ENCODE measurements around the gene SPTY2D1. TPM values are rescaled to one million over a fixed set of nuclear protein-coding genes. Genes with fewer than 3 reads are reported as not detected.
A peak's percentile ranks its signal among the peaks of the same experiment; 100 is the strongest.
"Not testable (repeated sequence)": the region's sequence is repeated elsewhere in the genome, so short reads cannot be mapped to it uniquely, and the experiment has no call there.

Gene SPTY2D1
- total and polyA plus RNA-seq, 12 donors = 2.5 to 44.5 (median 18.6) TPM

GRCh38 chr11:18600915-18601569, 33.1 kb downstream of the SPTY2D1 start:
- DNase-seq = no peak
- Histone ChIP-seq H3K4me1 (replicated peaks in 1 of 2) (no peaks in the 10 kb centered on the region), H3K27ac (no peak overlapping the region), H3K9me3 (replicated peaks in 1 of 3) (no peaks in the 10 kb centered on the region), H3K36me3 (replicated peaks in 1 of 2) (peaks cover 0 to 7% of the 10 kb centered on the region in 2 donors), H3K4me3 (no peak overlapping the region), H3K27me3 (no peaks in the 10 kb centered on the region)
- intact Hi-C loops (cut with DNase I) = no loop called here
- 92 to 97% (median 95%) methylated on average over 4 of the region's 4 CpGs for WGBS, 4 donors
- TF ChIP-seq POLR2A (IDR thresholded peaks at IDR 0.05) = no peak
- TF ChIP-seq, protein P1, sequence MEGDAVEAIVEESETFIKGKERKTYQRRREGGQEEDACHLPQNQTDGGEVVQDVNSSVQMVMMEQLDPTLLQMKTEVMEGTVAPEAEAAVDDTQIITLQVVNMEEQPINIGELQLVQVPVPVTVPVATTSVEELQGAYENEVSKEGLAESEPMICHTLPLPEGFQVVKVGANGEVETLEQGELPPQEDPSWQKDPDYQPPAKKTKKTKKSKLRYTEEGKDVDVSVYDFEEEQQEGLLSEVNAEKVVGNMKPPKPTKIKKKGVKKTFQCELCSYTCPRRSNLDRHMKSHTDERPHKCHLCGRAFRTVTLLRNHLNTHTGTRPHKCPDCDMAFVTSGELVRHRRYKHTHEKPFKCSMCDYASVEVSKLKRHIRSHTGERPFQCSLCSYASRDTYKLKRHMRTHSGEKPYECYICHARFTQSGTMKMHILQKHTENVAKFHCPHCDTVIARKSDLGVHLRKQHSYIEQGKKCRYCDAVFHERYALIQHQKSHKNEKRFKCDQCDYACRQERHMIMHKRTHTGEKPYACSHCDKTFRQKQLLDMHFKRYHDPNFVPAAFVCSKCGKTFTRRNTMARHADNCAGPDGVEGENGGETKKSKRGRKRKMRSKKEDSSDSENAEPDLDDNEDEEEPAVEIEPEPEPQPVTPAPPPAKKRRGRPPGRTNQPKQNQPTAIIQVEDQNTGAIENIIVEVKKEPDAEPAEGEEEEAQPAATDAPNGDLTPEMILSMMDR (IDR thresholded peaks at IDR 0.05) = no peak

DNA sequence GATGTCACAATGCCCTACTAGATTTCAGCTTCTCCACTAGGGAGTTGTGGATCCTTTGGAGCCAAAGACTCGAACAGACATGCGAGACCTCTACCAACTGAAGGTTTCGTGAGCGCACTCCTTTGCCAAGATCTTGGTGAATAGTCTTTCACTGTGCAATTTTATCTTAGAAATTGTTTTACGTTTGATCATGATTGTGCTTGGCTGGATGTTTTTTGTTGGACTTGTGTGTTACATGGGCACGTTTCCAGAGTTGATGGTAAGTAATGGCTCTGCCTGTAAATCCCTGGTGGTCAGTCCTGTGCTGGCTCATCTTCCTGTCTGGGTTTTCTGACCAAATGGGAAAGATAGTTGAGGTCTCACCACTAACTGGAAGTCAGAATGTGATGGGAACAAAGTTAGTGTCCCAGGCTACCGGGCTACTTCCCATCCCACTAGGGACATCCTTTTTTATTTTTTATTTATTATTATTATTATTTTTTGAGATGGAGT, 34.4 kb downstream of the SPTY2D1 start, which contains the start of gene MISFA:
Gene MISFA, plus strand, starts transcription at position 51 of the 492 bp plus-strand sequence. Its CDS starts 140 bp downstream, at position 191.
- Histone ChIP-seq H3K27ac (no peak within 1 kb of the TSS), H3K9me3 (replicated peaks in 1 of 3) (no peaks in the 10 kb centered on the region), H3K36me3 (replicated peaks in 1 of 2) (peaks cover 0 to 4% of the 10 kb centered on the region in 2 donors), H3K27me3 (no peaks in the 10 kb centered on the region), H3K4me1 (replicated peaks in 1 of 2) (no peaks in the 10 kb centered on the region), H3K4me3 (no peak within 1 kb of the TSS)
- TF ChIP-seq POLR2A (IDR thresholded peaks at IDR 0.05) = no peak
- no peak for DNase-seq
- 90 to 93% (median 92%) methylated on average over 7 of the region's 7 CpGs for WGBS, 4 donors
- intact Hi-C loops (cut with DNase I) = no loop called here

GRCh38 chr11:18594999-18595749, 39.0 kb downstream of the SPTY2D1 start:
- intact Hi-C loops (cut with DNase I) = no loop called here

GRCh38 chr11:18594088-18594487, 40.1 kb downstream of the SPTY2D1 start:
- H3K4me1 ChIP-seq (replicated peaks in 1 of 2) = peaks cover 26 to 34% of the 10 kb centered on the region in 2 donors
- H3K27me3 ChIP-seq; intact Hi-C loops (cut with DNase I); H3K27ac ChIP-seq; H3K36me3 ChIP-seq (replicated peaks in 1 of 2); DNase-seq; H3K4me3 ChIP-seq; H3K9me3 ChIP-seq (replicated peaks in 1 of 3): not testable (repeated sequence)
- 84 to 98% (median 92%) methylated on average over 5 of the region's 5 CpGs for WGBS, 4 donors

More at GRCh38 chr11:18594999-18595749, 39.0 kb downstream of the SPTY2D1 start:
- Histone ChIP-seq H3K9me3 (replicated peaks in 1 of 3) (no peaks in the 10 kb centered on the region), H3K4me1 (replicated peaks in 1 of 2) (peaks cover 15 to 24% of the 10 kb centered on the region in 2 donors), H3K4me3 (no peak overlapping the region), H3K27me3 (no peaks in the 10 kb centered on the region), H3K27ac (peak overlapping the region in 1 of 5 donors; percentile 27), H3K36me3 (replicated peaks in 1 of 2) (peaks cover 0 to 4% of the 10 kb centered on the region in 2 donors)
- WGBS, 4 donors = 46 to 64% (median 59%) methylated on average over 4 to 5 of the region's 5 CpGs
- TF ChIP-seq, protein P1 (IDR thresholded peaks at IDR 0.05) = no peak
- TF ChIP-seq POLR2A (IDR thresholded peaks at IDR 0.05) = no peak
- DNase-seq = peak in 2 of 7 donors; percentile 19 to 30

DNA sequence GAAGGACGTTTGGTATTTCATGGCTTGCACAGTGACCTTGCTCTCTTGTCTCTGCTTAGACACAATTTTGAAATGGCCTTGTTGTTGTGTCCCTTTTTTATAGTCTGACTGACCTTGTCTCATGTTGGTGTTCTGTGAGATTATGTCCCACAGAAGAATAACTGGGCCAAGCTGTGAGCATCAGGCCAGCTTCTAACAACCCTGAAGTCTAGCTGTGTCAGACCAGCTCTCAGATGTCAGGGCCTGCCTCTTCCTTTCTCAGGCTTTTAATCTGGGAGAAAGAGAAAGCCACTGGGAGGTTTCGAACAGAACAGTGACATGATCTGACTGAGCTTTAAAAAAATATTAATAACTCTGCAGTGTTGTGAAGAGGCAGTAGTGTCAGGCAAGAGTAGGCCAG, 43.6 kb downstream of the SPTY2D1 start:
- intact Hi-C loops (cut with DNase I) = no loop called here
- no peaks in the 10 kb centered on the region for H3K36me3 ChIP-seq (replicated peaks in 1 of 2)
- TF ChIP-seq POLR2A (IDR thresholded peaks at IDR 0.05) = no peak
- TF ChIP-seq, protein P1 (IDR thresholded peaks at IDR 0.05) = no peak
- peaks cover 27 to 48% of the 10 kb centered on the region in 2 donors for H3K4me1 ChIP-seq (replicated peaks in 1 of 2)
- WGBS, 4 donors = 25 to 33% (median 29%) methylated on average over 2 of the region's 2 CpGs
- no peaks in the 10 kb centered on the region for H3K9me3 ChIP-seq (replicated peaks in 1 of 3)
- peak overlapping the region in 1 of 4 donors; percentile 80 for H3K4me3 ChIP-seq
- H3K27me3 ChIP-seq = no peaks in the 10 kb centered on the region
- H3K27ac ChIP-seq = peak overlapping the region in 4 of 5 donors; percentile 21 to 90 (median 56)
- DNase-seq = peak in 4 of 7 donors; percentile 19 to 39 (median 24)

All from adrenal gland (tissue), 12 donors.